ENCODE measurements around the gene PPP1R36.
"Not testable (repeated sequence)": the region's sequence is repeated elsewhere in the genome, so short reads cannot be mapped to it uniquely, and the experiment has no call there.

PPP1R36 gene

GRCh38 chr14:64510825-64511671, 38.7 kb upstream of the PPP1R36 start:
- TF ChIP-seq CTCF (IDR thresholded peaks at IDR 0.05; ENCODE audit: borderline replicate concordance, control extremely low read depth, extremely low read depth, insufficient read depth, missing control alignments) = peak; percentile 92
- DNase-seq (ENCODE audit: low spot score) = peak; percentile 46
- in situ Hi-C loops (cut with MboI; ENCODE audit: low sequenced_read_pairs, unreplicated experiment) = no loop called here

GRCh38 chr14:64513271-64513670, 36.5 kb upstream of the PPP1R36 start:
- TF ChIP-seq CTCF (IDR thresholded peaks at IDR 0.05; ENCODE audit: borderline replicate concordance, control extremely low read depth, extremely low read depth, insufficient read depth, missing control alignments) = no peak
- DNase-seq (ENCODE audit: low spot score) = no peak
- in situ Hi-C loops (cut with MboI; ENCODE audit: low sequenced_read_pairs, unreplicated experiment) = no loop called here

- in situ Hi-C loops (cut with MboI; ENCODE audit: low sequenced_read_pairs, unreplicated experiment) = no loop called here
- no peak for TF ChIP-seq CTCF (IDR thresholded peaks at IDR 0.05; ENCODE audit: borderline replicate concordance, control extremely low read depth, extremely low read depth, insufficient read depth, missing control alignments)
- no peak for DNase-seq (ENCODE audit: low spot score)
These were observed 34.7 kb upstream of the PPP1R36 start for GRCh38 chr14:64515053-64515452.

DNA sequence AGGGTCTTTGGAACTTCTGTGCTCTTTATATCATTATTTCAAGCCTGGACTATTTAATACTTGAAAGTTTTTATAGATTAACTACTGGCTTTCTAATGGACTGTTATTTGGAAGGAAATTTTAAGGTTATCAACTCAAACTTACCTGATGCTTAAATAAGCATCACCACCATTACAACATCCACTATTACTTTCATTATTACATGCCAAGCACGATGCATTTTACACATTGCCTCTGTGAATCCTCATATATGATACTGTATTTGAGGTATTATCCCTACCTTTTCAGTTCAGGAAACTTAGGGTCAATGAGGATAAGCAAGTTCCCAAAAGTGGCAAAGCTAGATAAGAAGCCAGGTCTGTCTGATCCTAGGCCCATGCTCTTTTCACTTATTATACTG, 32.8 kb upstream of the PPP1R36 start:
- no peak for DNase-seq (ENCODE audit: low spot score)
- TF ChIP-seq CTCF (IDR thresholded peaks at IDR 0.05; ENCODE audit: borderline replicate concordance, control extremely low read depth, extremely low read depth, insufficient read depth, missing control alignments) = no peak
- in situ Hi-C loops (cut with MboI; ENCODE audit: low sequenced_read_pairs, unreplicated experiment) = no loop called here

GRCh38 chr14:64517667-64518066, 32.1 kb upstream of the PPP1R36 start:
- DNase-seq (ENCODE audit: low spot score); in situ Hi-C loops (cut with MboI; ENCODE audit: low sequenced_read_pairs, unreplicated experiment): not testable (repeated sequence)

- in situ Hi-C loops (cut with MboI; ENCODE audit: low sequenced_read_pairs, unreplicated experiment) = no loop called here
- DNase-seq (ENCODE audit: low spot score) = no peak
- no peak for TF ChIP-seq CTCF (IDR thresholded peaks at IDR 0.05; ENCODE audit: borderline replicate concordance, control extremely low read depth, extremely low read depth, insufficient read depth, missing control alignments)
These were observed 31.5 kb upstream of the PPP1R36 start for GRCh38 chr14:64518229-64518628.

- in situ Hi-C loops (cut with MboI; ENCODE audit: low sequenced_read_pairs, unreplicated experiment) = no loop called here
- TF ChIP-seq CTCF (IDR thresholded peaks at IDR 0.05; ENCODE audit: borderline replicate concordance, control extremely low read depth, extremely low read depth, insufficient read depth, missing control alignments) = no peak
- DNase-seq (ENCODE audit: low spot score) = no peak
These were observed 29.1 kb upstream of the PPP1R36 start for GRCh38 chr14:64520699-64521098.
